NCI-H1930 (cell line): ENCODE results near the gene EEIG1.
A peak's percentile ranks its signal among the peaks of the same experiment; 100 is the strongest.

Source experiments
- DNase-seq, 2 experiments: peaks; one replicate each; lab custom pipeline; 2025; lab: John Stamatoyannopoulos, UW

The EEIG1 gene

GRCh38 chr9:127974769-127975261 lies 6.0 kb downstream of the EEIG1 start:
- no peak for DNase-seq

- no peak for DNase-seq
These were observed 6.6 kb downstream of the EEIG1 start for GRCh38 chr9:127974001-127974768.

DNA sequence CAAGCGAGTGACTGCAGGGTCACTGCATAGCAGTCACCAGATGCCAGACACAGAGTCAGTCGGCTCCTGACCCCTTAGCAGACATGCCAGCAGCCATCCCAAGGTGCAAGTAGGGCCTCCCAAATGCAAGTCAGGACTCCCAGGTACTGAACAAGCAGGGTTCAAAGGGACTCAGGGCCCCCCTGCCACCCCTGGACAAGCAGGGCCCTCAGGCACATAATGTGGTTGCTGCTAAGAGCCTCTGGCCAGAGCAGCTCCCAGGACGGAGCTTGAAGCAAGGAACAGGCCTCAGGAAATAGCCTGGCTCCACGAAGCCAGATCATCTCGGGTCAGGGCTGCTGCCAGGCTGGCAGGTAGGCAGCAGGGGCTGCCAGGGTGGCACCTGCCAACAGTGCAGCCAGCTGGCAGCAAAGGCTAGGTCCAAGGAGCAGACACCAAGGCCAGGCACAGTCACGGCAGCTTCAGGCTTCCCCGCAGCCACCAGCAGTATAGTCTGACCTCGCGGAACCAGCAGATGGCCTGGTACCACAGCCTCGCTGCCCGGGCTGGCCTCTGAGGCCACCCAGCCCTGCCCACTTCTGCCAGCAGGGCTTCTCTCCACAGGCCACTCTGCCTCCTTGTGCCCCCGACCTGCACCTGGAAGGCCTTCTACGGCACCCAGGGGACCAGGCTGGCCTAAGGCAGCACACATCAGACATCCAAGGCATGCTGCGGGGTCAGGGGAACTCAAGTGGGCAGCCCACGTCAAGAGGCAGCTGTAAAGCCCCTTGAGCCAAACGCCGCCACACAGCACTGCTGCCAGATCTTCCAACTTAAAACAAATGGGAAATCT lies 7.4 kb downstream of the EEIG1 start:
- no peak for DNase-seq

GRCh38 chr9:127972236-127972871 lies 8.4 kb downstream of the EEIG1 start:
- DNase-seq: no peak

DNA sequence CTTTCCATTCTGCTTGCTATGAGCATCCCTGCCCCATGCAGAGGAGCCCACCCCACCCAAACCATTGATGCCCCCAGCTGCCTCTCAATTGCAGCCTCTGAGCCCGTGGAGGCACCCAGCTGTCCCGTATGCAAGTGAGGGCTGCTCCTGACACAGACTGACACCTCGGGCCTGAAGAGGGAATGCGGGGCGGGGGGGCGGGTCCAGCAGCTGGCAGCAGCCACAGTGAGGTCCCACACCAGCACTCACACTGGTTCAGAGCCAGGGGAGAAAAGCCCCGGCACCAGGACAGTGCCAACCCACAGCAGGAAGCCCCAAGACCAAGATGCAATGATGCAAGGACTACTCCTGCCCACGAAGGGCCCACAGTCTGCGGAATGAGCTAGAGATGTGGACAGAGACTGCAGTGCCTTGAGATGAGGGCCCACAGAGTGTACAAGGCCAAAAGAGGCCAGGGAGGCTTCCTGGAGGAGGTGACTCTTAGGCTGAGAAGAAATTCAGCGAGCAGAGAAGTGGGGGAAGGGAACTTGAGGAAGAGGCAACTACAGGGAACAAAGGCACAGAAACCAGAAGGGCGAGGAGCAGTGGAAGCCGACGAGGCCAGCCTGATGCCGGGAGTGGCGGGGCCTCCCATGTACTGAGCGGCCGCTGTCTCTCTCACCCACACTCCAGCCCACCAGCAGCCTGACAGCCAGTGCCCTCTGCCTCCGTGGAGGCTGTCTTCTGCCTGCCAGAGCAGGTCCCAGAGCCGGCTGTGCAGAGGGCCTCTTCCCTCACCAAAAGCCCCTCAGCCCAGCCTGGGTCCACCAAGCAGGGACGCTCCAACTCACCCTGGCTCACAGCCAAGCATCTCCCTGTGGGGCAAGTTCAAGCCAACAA lies 9.2 kb downstream of the EEIG1 start:
- no peak for DNase-seq

DNA sequence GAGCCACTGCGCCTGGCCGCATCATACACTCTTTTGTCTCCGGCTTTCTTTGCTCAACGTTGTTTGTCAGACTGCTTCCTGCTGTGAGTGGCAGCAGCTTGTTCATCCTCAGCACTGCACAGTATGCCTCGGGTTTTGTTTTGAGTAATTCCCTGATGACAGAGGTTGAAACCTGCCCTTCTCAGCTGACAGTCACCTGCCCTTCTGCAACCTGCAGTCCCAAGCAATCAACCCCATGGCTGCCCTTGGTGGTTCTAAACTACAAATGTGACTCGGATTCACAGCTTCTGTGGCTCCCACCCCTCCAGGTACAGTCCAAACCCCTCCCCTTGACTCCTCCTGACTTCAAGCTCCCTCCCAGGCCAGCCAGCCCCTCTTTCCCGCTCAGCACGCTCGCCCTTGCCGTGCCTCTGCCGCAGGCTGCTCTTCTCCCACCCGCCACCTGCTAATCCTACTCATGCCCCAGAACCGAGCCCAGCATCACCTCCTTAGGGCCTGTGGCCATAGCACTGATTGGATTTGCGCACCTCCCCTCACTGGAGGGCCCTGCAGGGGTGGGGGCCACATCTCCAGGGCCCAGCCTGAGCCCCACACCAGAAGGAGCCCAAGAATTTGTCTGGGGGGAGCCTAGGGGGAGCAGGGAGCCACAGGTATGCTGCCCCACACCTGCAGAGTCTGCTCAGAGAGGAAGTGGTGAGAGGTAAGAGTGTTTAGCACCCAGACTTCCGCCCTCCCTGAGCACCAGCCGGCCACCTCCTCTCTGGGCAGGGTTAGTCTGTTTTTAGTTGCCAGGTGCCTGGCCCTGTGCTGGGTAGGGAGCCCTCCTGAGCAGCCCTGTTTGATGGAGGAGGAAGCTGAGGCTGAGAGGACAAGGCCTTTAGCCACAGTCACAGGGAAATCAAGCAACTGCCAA lies 10.1 kb downstream of the EEIG1 start:
- peak; percentile 73 to 77 for DNase-seq

- DNase-seq: no peak
These were observed 11.9 kb downstream of the EEIG1 start for GRCh38 chr9:127968700-127969383.

DNA sequence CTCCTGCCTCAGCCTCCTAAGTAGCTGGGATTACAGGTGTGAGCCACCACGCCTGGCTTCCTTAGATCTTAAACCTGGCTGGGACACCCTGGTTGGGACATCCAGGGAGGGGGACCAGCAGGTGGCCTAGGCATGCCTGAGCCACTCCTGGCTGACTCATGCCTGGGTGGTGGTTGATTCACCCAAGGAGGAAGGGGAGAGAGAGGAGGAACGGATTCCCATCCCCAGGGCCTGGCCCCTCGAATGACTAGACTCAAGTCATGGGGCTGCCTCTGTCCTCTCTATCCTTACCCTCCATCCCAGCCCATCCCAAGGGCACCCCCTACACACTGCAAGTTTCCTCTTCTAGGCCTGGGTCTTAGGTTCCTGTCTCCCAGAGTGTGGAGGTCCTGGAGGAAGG lies 12.7 kb downstream of the EEIG1 start:
- no peak for DNase-seq

DNA sequence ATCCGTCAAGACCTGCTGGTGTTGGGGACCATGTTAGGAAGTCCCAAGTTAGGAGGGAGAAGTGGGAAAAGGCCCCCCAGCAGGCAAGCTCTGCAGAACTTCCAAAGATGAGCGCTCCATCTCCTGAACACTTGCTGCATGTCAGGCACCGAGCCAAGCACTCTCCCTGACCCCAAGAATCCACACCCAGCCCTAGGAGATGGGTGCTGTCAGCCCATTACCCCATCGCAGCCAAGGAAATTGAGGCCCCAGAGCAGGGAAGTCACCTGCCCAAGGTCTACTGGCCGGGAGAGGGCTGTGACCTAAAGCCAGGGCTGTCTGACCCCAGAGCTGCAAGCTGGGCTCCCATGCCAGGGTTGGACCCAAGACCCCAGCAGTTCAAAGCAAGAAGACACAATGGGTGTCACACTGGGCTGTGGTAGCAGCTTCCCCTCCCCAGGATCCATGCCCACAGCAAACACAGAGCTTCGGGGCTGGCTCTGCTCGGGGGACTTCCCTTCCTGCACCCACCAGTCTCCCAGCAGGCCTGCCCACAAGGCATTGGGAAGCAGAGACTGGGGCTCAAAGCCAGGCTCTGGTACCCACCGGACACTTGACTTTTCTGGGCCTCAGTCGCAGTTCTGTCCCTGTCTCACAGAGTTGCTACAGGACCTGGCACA lies 13.5 kb downstream of the EEIG1 start:
- DNase-seq: no peak

GRCh38 chr9:127966416-127967150 lies 14.2 kb downstream of the EEIG1 start:
- no peak for DNase-seq

DNA sequence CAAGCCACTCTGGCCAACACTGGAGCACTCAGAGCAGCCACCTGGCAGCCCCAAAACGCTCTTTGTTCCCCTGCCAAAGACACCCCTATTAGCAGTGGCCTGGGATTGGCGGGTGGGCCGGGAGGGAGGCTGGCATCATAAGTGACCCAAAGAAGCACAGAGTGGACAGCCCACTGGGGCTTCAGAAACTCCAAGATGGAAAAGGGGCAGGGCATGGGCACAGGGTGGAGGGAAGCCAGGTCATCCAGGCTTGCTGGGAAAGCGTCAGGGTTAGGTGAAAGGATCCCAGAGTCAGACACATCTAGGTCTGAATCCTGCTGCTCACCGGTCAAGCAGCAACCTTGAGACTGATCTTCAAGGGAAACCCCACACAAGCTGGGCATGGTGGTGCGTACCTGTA lies 14.8 kb downstream of the EEIG1 start:
- DNase-seq: no peak

DNA sequence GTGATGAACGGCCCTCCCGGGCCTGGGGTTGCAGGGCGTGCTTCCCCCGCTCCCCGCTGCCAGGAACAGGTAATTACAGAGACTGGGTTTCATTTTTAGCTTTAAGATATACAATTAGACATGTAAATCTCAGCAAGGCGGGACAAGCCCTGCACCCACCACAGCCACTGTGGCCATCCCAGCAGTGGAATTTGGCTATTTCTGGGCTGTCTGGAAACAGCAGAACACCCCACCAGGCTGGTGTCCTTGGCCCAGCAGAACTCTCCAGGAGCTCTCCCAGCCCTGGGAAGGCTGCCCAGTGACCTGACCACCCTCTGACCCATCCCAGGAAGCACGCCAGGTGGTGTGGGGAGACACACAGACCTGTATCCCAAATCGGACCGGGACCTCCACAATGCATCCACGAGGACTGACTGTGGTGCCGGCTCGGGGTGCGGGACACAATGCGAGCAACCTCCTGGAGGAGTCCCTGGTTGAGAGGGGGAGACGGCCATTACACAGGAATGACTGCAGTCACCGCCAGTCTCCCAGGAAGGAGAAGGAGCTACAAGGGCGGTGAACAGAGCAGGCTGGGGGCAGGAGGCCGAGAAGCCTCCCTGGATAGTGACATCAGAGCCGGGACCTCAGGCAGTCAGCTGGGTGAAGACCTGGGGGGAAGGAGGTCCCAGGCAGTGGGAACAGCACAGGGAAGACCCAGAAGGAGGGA lies 17.3 kb downstream of the EEIG1 start:
- no peak for DNase-seq

- no peak for DNase-seq
These were observed 17.8 kb downstream of the EEIG1 start for GRCh38 chr9:127963041-127963358.

GRCh38 chr9:127962278-127962677 lies 18.5 kb downstream of the EEIG1 start:
- DNase-seq: no peak

DNA sequence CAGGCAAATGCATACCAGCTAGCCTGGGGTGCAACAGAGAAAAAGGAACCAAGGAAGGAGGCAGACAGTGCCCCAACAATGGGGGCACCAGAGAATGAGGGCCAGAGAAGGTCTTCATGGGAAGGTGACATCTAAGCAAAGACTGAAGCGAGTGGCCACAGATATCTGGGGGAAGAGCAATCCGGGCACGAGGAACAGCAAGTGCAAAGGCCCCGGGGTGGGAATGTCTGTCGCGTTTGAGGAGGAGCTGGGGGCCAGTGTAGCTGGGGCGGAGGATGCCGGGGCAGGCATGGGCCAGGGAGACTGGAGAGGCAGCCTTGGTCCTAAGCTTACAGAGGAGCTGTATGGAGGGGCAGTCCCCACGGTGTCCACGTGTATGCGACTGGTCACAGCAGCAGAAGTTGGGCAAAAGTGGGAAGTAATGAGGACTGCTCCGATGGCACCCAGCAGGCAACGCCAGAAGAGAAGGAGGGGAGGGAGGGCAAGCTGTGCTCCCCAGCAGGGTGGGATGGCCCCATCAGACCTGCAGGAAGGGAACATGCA lies 19.1 kb downstream of the EEIG1 start:
- no peak for DNase-seq

GRCh38 chr9:127961155-127961490 lies 19.7 kb downstream of the EEIG1 start:
- DNase-seq: no peak

GRCh38 chr9:127960410-127961154 lies 20.2 kb downstream of the EEIG1 start:
- DNase-seq: no peak
